Measurements from ENCODE around the gene MS4A2.
"Not testable (repeated sequence)": the region's sequence is repeated elsewhere in the genome, so short reads cannot be mapped to it uniquely, and the experiment has no call there.

MS4A2 gene

DNA sequence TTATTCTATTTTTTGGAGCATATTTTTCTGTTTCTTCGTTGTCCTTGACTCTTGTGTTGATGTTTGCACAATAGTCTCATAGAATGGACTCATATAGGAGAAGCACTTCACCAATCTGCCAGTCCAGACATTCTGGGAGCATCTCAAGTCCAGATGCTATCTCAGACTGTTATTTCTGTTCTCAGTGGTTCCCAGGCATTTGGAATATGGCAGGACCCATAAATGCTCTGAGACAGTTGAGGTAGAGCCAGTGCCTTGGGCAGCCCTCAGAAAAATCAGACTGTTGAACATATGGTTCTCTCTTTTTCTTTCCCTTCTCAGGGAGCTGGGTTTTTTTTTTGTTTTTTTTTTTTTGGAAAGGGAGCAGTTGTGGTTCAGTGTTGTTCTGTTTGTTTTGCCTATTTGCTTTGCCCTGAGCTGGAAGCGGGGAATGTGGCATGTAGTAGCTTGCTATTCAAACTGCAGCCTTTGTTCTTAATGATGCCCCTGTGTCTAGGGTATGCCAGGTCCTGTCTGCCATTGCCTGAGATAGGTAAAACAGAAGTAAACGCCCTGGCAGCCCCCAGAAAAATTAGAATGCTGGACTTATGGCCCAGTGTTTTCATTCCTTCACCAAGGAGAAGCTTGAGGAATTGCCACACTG is 3.7 kb upstream of the MS4A2 start:
- Mint-ChIP-seq H3K4me3 (no peak overlapping the region), H3K27ac (no peak overlapping the region), H3K27me3 (peaks cover 37% of the 10 kb centered on the region), H3K9me3 (no peaks in the 10 kb centered on the region), H3K36me3 (ENCODE audit: low read depth) (no peaks in the 10 kb centered on the region), H3K4me1 (ENCODE audit: low read depth) (no peaks in the 10 kb centered on the region)
- DNase-seq: no peak

DNA sequence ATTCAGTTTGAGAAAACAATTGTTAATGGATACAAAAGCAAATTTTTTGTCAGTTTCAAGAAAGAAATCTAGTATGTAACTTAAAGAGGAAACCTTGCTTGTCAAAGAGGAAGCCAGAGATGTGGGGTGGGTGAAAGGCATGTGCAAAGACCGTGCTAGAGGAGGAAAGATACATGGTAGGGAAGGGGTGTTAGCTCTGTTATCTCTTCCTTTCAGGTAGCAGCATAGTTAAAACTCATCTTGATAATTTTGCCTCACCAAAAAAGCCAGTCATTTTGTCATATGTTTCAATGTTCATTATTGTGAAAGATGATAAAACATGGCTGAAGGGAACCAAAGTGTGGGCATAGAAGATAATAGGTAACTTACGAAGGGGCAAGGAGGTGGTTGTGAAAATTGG is 2.6 kb upstream of the MS4A2 start:
- no peak for DNase-seq
- no peak overlapping the region for H3K27ac Mint-ChIP-seq

DNA sequence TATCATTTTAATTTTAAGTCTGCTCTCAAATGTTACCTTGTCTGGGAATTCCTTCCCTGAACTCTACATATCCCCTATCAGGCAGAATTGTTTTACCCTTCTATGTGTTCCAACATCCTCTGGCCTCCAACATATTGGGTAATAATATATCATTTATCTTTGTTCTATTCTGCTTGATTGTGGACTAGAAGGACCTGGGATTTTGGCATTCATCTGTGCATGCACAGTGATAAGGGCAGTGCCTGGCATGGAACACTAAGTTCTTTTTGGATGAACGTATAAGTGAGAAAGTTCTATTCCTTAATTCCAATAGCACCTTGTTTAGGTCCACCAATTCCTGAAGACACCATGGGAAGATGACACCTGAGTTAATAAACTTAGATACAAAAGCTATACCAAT is 1.2 kb upstream of the MS4A2 start:
- H3K4me3 Mint-ChIP-seq: no peak overlapping the region

More for the DNA sequence above, 2.6 kb upstream of the MS4A2 start:
- Mint-ChIP-seq H3K9me3 (no peaks in the 10 kb centered on the region), H3K4me3 (no peak overlapping the region), H3K4me1 (ENCODE audit: low read depth) (no peaks in the 10 kb centered on the region), H3K27me3 (peaks cover 38% of the 10 kb centered on the region), H3K36me3 (ENCODE audit: low read depth) (no peaks in the 10 kb centered on the region)

DNA sequence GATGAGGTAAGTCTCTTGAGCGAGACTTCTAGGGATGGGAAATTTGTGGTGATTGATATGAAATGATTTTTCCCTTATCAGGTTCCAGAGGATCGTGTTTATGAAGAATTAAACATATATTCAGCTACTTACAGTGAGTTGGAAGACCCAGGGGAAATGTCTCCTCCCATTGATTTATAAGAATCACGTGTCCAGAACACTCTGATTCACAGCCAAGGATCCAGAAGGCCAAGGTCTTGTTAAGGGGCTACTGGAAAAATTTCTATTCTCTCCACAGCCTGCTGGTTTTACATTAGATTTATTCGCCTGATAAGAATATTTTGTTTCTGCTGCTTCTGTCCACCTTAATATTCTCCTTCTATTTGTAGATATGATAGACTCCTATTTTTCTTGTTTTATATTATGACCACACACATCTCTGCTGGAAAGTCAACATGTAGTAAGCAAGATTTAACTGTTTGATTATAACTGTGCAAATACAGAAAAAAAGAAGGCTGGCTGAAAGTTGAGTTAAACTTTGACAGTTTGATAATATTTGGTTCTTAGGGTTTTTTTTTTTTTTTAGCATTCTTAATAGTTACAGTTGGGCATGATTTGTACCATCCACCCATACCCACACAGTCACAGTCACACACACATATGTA is 7.1 kb downstream of the MS4A2 start:
- DNase-seq: no peak
- H3K27me3 Mint-ChIP-seq: peaks cover 21% of the 10 kb centered on the region
- H3K27ac Mint-ChIP-seq: no peak overlapping the region
- no peaks in the 10 kb centered on the region for H3K9me3 Mint-ChIP-seq
- no peaks in the 10 kb centered on the region for H3K36me3 Mint-ChIP-seq (ENCODE audit: low read depth)
- no peaks in the 10 kb centered on the region for H3K4me1 Mint-ChIP-seq (ENCODE audit: low read depth)
- no peak overlapping the region for H3K4me3 Mint-ChIP-seq

More for the DNA sequence above, 1.2 kb upstream of the MS4A2 start:
- Mint-ChIP-seq H3K9me3 (no peaks in the 10 kb centered on the region), H3K27ac (no peak overlapping the region), H3K36me3 (ENCODE audit: low read depth) (no peaks in the 10 kb centered on the region), H3K4me1 (ENCODE audit: low read depth) (no peaks in the 10 kb centered on the region), H3K27me3 (peaks cover 38% of the 10 kb centered on the region)
- no peak for DNase-seq

DNA sequence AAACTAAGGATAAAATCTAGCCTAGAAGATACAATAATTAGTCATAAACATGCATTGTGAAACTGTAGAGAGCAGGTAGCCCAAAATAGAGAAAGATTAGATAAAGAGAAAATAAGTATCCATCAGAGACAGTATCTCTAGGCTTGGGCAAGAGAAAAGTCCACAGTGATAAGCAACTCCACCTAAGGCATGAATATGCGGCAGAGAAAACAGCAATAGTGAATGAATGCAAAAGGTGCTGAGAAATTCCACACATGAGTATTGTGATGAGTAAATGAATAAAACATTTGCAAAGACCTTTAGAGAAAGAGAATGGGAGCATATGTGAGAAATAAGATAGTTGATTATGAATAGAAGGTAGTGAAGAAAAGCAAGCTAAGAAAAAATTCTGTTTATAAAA is 8.7 kb downstream of the MS4A2 start:
- Mint-ChIP-seq H3K9me3 (no peaks in the 10 kb centered on the region), H3K27ac (no peak overlapping the region), H3K36me3 (ENCODE audit: low read depth) (no peaks in the 10 kb centered on the region), H3K4me3 (no peak overlapping the region), H3K27me3 (peaks cover 21% of the 10 kb centered on the region), H3K4me1 (ENCODE audit: low read depth) (peaks cover 3% of the 10 kb centered on the region)
- DNase-seq: no peak

DNA sequence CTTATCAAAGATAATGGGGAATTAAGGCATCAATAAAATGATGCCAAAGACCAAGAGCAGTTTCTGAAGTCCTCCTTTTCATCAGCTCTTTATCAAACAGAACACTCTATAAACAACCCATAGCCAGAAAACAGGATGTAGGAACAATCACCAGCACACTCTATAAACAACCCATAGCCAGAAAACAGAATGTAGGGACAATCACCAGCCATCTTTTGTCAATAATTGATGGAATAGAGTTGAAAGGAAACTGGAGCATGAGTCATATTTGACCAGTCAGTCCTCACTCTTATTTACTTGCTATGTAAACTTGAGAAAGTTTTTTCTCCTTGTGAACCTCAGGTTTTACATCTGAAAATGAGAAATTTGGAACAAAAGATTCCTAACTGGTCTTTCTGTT is 10.0 kb downstream of the MS4A2 start:
- Mint-ChIP-seq H3K9me3 (no peaks in the 10 kb centered on the region), H3K4me3 (no peak overlapping the region), H3K4me1 (ENCODE audit: low read depth) (peaks cover 3% of the 10 kb centered on the region), H3K27ac (no peak overlapping the region), H3K27me3 (peaks cover 12% of the 10 kb centered on the region), H3K36me3 (ENCODE audit: low read depth) (no peaks in the 10 kb centered on the region)
- no peak for DNase-seq

DNA sequence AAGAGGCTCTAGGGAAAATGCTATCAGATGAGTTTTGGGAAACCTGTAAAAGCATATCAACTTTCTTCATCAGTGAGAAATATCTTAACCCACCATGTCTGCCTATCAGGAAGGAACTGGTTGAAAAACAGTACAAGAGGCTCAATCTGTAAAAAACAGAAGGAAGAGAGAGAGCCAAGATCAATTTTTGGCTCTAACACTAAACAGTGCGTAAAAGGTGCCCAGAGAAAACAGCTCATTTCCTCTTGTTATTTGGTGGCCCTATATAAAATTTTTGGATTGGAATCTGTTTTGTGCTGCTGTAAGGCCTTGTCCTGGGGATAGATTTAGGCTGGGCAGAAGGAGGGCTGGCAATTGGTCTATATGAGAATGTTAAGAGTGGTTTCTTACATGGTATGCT is 12.1 kb downstream of the MS4A2 start:
- Mint-ChIP-seq H3K4me1 (ENCODE audit: low read depth) (peaks cover 3% of the 10 kb centered on the region), H3K4me3 (no peak overlapping the region), H3K27me3 (peaks cover 3% of the 10 kb centered on the region), H3K27ac (no peak overlapping the region), H3K9me3 (no peaks in the 10 kb centered on the region), H3K36me3 (ENCODE audit: low read depth) (no peaks in the 10 kb centered on the region)
- no peak for DNase-seq

DNA sequence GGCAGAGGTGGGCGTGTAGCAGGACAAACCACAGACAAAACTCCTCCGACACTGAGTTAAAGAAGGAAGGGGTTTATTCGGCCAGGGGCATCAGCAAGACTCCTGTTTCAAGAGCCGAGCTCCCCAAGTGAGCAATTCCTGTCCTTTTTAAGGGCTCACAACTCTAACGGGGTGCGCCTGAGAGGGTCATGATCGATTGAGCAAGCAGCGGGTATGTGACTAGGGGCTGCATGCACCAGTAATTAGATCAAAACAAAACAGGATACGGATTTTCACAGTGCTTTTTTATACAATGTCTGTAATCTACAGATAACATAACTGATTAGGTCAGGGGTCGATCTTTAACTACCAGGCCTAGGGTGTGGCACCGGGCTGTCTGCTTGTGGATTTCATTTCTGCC is 12.9 kb downstream of the MS4A2 start:
- not testable (repeated sequence) for H3K27me3 Mint-ChIP-seq; H3K9me3 Mint-ChIP-seq; H3K36me3 Mint-ChIP-seq (ENCODE audit: low read depth); H3K4me1 Mint-ChIP-seq (ENCODE audit: low read depth); DNase-seq; H3K27ac Mint-ChIP-seq; H3K4me3 Mint-ChIP-seq

DNA sequence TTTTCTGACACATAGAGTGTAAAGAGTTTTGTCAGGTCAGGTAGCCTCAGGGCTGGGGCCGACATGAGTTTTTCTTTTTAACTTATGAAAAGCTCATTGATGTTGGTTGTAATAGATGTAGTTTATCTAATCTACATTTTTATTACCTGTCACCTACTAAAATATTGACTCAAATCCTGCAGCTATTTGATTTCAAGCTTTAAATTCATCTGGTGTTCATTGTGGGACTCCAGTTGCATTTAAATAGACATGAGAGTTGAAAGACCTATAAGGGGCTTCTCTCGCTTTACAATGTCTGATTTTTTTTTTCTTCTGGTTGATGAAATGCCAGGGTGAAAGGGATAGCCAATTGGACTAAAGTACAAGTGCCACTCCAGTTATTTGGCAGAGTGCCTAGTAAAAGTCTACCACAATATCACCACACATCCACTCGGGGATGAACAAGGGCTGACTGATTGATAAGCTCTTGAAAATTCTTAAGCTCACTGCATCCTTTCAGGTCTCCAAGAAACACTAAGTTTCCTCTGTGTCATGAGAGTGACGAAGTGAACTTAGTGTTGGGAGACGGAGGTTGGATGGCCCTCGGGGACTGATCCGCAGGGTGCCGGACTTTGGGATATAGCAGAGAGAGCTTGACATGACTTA is 16.1 kb downstream of the MS4A2 start:
- H3K4me1 Mint-ChIP-seq (ENCODE audit: low read depth); DNase-seq; H3K9me3 Mint-ChIP-seq; H3K27ac Mint-ChIP-seq; H3K4me3 Mint-ChIP-seq; H3K36me3 Mint-ChIP-seq (ENCODE audit: low read depth); H3K27me3 Mint-ChIP-seq: not testable (repeated sequence)

DNA sequence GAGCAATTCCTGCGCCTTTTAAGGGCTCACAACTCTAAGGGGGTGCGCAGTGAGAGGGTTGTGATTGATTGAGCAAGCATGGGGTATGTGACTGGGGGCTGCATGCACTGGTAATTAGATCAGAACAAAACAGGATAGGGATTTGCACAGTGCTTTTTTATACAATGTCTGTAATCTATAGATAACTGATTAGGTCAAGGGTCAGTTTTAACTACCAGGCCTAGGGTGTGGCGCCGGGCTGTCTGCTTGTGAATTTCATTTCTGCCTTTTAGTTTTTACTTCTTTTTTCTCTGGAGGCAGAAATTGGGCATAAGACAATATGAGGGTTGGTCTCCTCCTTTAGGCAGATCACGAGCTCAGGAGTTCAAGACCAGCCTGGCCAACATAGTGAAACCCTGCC is 20.2 kb downstream of the MS4A2 start:
- not testable (repeated sequence) for H3K4me3 Mint-ChIP-seq; H3K4me1 Mint-ChIP-seq (ENCODE audit: low read depth); H3K27ac Mint-ChIP-seq

DNA sequence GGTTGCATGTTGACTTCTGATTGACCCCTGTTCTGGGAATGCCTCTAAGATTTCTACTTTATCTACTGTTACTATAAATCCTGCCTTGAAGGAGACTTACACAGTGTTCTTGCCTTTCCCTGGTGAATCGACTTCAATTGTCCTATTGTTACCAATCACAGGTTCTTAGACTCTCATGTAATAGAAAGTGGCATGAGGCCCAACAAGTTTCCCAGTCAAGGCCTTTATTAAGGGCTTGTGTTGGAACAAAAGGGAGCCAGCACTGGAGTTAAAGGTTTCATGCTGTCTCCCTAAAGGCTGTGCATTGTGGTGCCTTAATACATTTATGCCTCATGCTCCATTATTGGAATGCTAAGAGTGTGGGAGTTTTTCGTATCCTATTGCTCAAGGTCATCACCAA is 23.3 kb downstream of the MS4A2 start:
- H3K4me3 Mint-ChIP-seq: no peak overlapping the region
- no peaks in the 10 kb centered on the region for H3K4me1 Mint-ChIP-seq (ENCODE audit: low read depth)
- H3K36me3 Mint-ChIP-seq (ENCODE audit: low read depth): no peaks in the 10 kb centered on the region
- DNase-seq: no peak
- peaks cover 12% of the 10 kb centered on the region for H3K27me3 Mint-ChIP-seq
- H3K27ac Mint-ChIP-seq: no peak overlapping the region
- H3K9me3 Mint-ChIP-seq: no peaks in the 10 kb centered on the region

More for the DNA sequence above, 20.2 kb downstream of the MS4A2 start:
- not testable (repeated sequence) for H3K36me3 Mint-ChIP-seq (ENCODE audit: low read depth); DNase-seq; H3K9me3 Mint-ChIP-seq; H3K27me3 Mint-ChIP-seq

DNA sequence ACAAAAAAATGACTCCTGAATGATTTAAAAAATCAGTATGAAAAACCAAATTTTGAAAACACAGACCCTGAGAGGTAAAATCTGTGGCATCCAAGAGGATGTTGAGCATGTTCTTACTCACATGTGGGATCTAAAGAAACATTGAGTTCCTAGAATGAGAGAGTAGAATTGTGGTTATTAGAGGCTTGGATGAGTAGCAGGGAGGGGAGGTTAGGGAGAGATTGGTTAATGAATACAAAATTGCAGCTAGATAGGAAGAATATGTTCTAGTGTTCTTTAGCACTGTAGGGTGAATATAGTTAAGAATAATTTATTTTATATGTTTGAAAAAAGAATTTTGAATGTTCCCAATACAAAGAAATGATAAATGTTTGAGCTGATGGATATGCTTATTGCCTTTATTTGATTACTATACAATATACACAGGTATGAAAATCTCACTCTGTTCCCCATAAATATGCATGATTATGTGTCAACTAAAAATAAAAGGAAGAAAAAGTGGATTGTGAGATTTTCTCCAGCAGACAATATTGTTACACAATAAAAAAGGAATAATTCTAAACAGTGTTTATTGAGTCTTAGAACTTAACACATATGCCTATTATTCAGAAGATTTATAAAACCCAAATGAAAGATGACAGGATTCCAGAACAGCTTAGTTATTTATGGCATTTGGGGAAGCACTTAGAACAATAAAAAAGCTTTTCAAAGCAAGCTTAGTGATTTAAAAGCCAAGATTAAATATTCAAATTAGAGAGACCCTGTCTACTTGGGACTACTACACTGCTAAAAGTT is 28.7 kb downstream of the MS4A2 start:
- Mint-ChIP-seq H3K36me3 (ENCODE audit: low read depth) (no peaks in the 10 kb centered on the region), H3K27ac (no peak overlapping the region)

DNA sequence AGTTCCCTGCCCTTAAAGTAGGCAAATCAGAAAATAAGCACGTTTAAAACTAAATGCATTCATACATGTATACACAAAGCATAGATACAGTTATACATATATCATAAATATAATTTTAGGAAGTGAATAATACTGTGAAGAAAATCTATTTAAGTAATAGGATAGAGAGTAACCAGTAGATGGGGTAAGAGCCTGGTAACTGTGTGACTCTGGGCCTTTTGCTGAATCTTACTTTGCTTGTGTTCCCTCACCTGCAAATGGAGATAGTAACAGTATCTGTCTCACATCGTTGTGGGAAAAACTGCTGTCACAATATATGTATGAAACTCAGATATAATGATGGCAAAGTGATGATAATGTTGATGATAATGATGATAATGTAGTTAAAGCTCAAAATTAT is 29.9 kb downstream of the MS4A2 start:
- DNase-seq: no peak
- Mint-ChIP-seq H3K36me3 (ENCODE audit: low read depth) (no peaks in the 10 kb centered on the region), H3K9me3 (no peaks in the 10 kb centered on the region)

More for the DNA sequence above, 28.7 kb downstream of the MS4A2 start:
- Mint-ChIP-seq H3K9me3 (no peaks in the 10 kb centered on the region), H3K4me3 (no peak overlapping the region), H3K4me1 (ENCODE audit: low read depth) (no peaks in the 10 kb centered on the region), H3K27me3 (peaks cover 7% of the 10 kb centered on the region)
- DNase-seq: no peak

DNA sequence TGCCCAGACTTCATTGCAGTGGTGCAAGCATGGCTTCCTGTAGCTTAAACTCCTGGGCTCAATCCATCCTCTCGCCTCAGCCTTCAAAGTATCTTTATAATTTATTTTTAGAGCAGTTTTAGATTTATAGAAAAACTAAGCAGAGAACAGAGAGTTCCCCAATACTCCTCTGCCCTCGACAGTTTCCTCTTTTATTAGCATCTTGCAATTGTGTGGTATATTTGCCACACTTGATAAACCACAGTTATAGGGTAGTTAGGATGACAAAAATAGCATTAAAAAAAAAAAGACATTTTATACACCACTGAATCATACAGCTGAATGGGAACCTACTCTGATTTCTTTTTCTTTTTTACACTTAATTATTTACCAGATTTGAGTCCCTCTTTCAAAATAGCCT is 31.2 kb downstream of the MS4A2 start:
- Mint-ChIP-seq H3K4me1 (ENCODE audit: low read depth) (no peaks in the 10 kb centered on the region), H3K27ac (no peak overlapping the region), H3K4me3 (no peak overlapping the region), H3K27me3 (peaks cover 3% of the 10 kb centered on the region), H3K36me3 (ENCODE audit: low read depth) (no peaks in the 10 kb centered on the region), H3K9me3 (no peaks in the 10 kb centered on the region)
- DNase-seq: no peak

More for the DNA sequence above, 29.9 kb downstream of the MS4A2 start:
- Mint-ChIP-seq H3K27ac (no peak overlapping the region), H3K27me3 (peaks cover 5% of the 10 kb centered on the region), H3K4me3 (no peak overlapping the region), H3K4me1 (ENCODE audit: low read depth) (no peaks in the 10 kb centered on the region)

DNA sequence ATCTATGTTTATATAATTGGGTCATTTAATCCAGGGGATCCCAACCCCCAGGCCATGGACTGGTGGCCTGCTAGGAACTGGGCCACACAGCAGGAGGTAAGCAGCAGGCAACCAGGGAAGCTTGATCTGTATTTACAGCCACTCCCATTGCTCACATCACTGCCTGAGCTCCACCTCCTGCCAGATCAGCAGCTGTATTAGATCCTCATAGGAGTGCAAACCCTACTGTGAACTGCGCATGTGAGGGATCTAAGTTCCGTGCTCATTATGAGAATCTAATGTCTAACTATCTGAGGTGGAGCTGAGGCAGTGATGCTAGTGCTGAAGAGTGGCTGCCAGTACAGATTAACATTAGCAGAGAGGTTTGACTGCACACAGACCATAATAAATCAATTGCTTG is 32.8 kb downstream of the MS4A2 start:
- peaks cover 2% of the 10 kb centered on the region for H3K27me3 Mint-ChIP-seq
- no peaks in the 10 kb centered on the region for H3K9me3 Mint-ChIP-seq
- no peak for DNase-seq
- no peaks in the 10 kb centered on the region for H3K36me3 Mint-ChIP-seq (ENCODE audit: low read depth)
- H3K4me3 Mint-ChIP-seq: no peak overlapping the region
- H3K4me1 Mint-ChIP-seq (ENCODE audit: low read depth): no peaks in the 10 kb centered on the region
- no peak overlapping the region for H3K27ac Mint-ChIP-seq
